ENCODE measurements around the gene SYAP1. TPM values are rescaled to one million over a fixed set of nuclear protein-coding genes. Genes with fewer than 3 reads are reported as not detected.

SYAP1 gene
- total and polyA plus RNA-seq, 2 experiments from 2014 or later = 18.0 to 48.3 TPM

GRCh38 chrX:16785247-16786138 lies 66.1 kb downstream of the SYAP1 start (continued):
- TF ChIP-seq REST (IDR thresholded peaks at IDR 0.05; ENCODE audit: unreplicated experiment) (no peak), ZNF331 (CRISPR knock-in tag; IDR thresholded peaks at IDR 0.05; ENCODE audit: low read depth) (no peak)

- H3K27ac Mint-ChIP-seq = peak within 1 kb of the TSS; percentile 95
- peaks cover 22% of the 10 kb centered on the region for H3K36me3 Mint-ChIP-seq (ENCODE audit: low read depth)
- Histone ChIP-seq H3K27me3 (ENCODE audit: insufficient read depth) (no peaks in the 10 kb centered on the region), H3K4me3 (peak within 1 kb of the TSS; percentile 73), H2AFZ (peak within 1 kb of the TSS; percentile 73; the same call in 1 of the 2 replicates), H3K36me3 (ENCODE audit: insufficient read depth) (0 out of 2 replicates have a peak, but pooled peaks cover 3% of the 10 kb centered on the region), H3K9me2 (ENCODE audit: insufficient read depth) (no peaks in the 10 kb centered on the region), H3K79me2 (replicated peaks; ENCODE audit: insufficient read depth) (peaks cover 45% of the 10 kb centered on the region), H3K27ac (ENCODE audit: low read depth) (peak within 1 kb of the TSS; percentile 67), H3K4me2 (peak within 1 kb of the TSS; percentile 85), H4K20me1 (replicated peaks; ENCODE audit: insufficient read depth) (peaks cover 21% of the 10 kb centered on the region), H3F3A (replicated peaks; ENCODE audit: low read depth) (no peaks in the 10 kb centered on the region), H3K4me1 (ENCODE audit: insufficient read depth) (peaks cover 9% of the 10 kb centered on the region; the same call in 1 of the 2 replicates)
- peak; percentile 96 for ATAC-seq
- peak; percentile 97 for DNase-seq (ENCODE audit: low spot score)
- peaks cover 7% of the 10 kb centered on the region; the same call in 2 of the 3 replicates for H3K4me1 Mint-ChIP-seq
- no peaks in the 10 kb centered on the region for H3K9me3 Mint-ChIP-seq
- peaks cover 5% of the 10 kb centered on the region for H3K27me3 Mint-ChIP-seq (ENCODE audit: insufficient read depth, low read depth, poor library complexity)
- peak within 1 kb of the TSS; percentile 95 for H3K4me3 Mint-ChIP-seq
- TF ChIP-seq ETS1 (IDR thresholded peaks at IDR 0.05) = peak; percentile 44; the same call in 1 of the 2 replicates
- TF ChIP-seq EZH2 (IDR thresholded peaks at IDR 0.05; ENCODE audit: low read depth, unreplicated experiment) = no peak
- no peak for TF ChIP-seq ZNF462 (CRISPR knock-in tag; IDR thresholded peaks at IDR 0.05)
- TF ChIP-seq ZNF114 (CRISPR knock-in tag; IDR thresholded peaks at IDR 0.05) = no peak
- peak; percentile 86 for TF ChIP-seq CREB1 (CRISPR knock-in tag; IDR thresholded peaks at IDR 0.05; ENCODE audit: low read depth)
- TF ChIP-seq REST (IDR thresholded peaks at IDR 0.05; ENCODE audit: unreplicated experiment) = no peak
Observed at GRCh38 chrX:16786139-16786790, 66.9 kb downstream of the SYAP1 start, which contains the start of gene TXLNG. Gene TXLNG (plus strand): TSS chrX:16786466. CDS start chrX:16786488, 22 bp downstream.
